NCI-H82 treated with DMSO at 0.1 percent for 48 hours (cell line): ENCODE measurements around the gene NFIC.
"Not testable (repeated sequence)": the region's sequence is repeated elsewhere in the genome, so short reads cannot be mapped to it uniquely, and the experiment has no call there.

ENCODE experiments used
- DNase-seq: peaks from one replicate; lab custom pipeline; 2025; ENCODE audit not compliant: unreplicated experiment; lab: John Stamatoyannopoulos, UW

NFIC gene

DNA sequence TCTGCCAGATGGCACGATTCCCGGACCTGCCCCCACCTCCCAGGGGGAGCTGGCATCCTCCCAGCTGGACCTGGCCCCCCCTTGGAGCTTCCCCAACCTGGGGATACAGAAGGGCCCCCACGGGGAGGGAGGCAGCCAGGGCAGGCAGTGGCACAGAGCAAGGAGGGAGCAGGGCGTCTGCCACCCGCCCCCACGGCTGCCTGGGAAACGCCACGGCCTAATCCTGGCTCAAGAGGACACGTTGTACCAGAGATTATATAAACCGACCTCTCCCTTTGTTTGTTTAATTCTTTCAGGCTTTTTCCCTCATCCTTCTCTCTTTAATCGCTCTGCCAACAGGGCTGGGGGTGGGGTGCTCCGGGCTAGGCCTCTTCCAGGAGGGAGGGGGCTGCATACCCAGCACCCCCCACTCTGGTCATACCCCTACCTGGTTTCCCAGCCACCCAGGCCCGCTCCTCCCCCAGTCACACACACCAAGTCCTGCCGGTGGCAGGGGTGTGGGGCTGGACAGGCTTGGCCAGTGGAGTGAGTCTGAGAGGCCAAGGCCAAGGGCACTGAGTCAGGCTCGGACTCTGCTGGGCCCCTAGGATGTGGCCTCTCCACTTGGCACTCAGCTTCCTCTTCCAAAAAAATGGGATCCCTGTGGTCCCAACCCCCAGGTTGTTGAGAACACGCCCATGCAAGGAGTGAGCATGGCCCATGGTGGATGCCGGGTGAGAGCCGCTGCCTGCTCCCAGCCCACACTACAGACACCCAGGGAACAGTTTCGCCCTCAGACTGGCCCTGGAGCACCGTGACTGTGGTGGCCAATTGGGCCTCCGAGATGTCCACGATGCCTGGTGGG lies 29.5 kb upstream of the NFIC start:
- DNase-seq, result peak; percentile 40

DNA sequence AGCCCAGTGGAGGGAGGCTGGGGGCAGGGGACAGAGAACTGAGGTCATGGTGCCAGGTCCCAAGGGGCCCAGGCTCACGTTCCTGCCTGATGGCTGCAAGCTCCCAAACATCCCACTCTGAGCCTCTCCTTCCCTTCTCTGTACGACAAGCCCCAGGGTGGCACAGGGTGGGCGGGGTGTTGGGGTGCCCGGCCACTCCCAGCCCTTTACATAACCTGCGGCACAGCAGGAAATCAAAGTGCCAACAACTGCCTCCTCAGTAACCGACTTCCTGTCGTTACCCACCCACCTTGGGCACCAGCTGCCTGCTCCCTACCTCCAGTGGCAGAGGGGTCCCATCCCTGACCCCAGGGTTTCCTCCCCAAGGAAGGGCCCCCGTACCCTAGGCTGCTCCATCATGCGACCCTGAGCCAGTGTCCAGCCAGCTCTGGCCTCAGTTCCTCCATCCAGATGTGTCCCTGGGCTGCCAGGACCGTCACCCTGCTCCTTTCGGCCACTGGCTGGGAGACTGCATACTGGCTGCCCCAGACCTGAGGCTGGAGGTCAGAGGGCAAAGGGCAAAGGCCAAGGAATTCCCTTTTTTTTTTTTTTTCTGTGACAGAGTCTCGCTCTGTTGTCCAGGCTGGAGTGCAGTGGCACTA lies 27.7 kb upstream of the NFIC start:
- DNase-seq, result no peak

DNA sequence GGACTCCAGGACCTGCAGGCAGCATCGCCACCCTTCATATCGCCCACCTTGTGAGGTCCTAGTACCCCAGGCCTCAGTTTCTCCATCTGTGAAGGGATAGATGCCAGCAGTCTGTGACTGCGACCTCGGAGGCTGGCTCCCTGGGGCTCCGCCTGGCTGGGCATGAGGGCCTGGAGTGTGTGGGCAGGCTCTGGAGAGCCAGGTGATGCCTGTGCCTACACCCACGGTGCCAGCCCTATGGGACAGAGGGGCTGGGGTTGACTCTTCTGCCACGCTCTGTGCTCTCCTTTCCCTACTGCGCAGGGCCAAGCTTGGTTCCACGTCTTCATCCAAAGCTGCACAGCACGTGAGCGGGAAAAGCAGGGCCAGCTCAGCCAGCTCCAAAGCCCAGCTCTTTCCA lies 26.0 kb upstream of the NFIC start:
- DNase-seq, result no peak

DNA sequence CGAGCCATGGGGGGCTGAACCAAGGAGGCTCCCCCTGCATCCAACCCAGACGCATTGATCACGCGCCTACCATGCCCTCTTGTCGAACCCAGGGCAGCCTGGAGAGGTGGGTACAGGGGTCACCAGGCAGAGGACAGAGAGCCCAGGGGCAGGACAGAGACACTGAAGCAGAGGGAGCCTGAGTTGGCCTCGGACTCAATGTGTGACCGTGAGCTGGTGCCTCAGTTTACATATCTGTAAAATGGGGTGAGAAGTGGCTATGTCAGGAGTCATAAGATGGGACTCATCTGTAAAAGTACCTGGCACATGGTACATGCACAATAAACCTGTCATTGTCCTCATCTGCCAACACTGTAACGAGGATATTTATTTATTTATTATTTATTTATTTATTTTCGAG lies 24.1 kb upstream of the NFIC start:
- DNase-seq, result no peak

DNA sequence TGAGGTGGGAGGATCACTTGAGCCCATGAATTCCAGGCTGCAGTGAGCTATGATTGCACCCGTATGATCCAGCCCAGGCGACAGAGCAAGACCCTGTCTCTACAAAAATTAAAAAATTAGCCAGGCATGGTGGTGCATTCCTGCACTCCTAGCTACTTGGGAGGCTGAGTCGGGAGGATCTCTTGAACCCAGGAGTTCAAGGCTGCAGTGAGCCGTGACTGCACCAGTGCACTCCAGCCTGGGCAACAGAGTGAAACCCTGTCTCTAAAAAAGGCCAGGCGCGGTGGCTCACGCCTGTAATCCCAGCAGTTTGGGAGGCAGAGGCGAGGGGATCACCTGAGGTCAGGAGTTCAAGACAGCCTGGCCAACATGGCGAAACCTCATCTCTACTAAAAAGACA lies 23.4 kb upstream of the NFIC start:
- not testable (repeated sequence) for DNase-seq

DNA sequence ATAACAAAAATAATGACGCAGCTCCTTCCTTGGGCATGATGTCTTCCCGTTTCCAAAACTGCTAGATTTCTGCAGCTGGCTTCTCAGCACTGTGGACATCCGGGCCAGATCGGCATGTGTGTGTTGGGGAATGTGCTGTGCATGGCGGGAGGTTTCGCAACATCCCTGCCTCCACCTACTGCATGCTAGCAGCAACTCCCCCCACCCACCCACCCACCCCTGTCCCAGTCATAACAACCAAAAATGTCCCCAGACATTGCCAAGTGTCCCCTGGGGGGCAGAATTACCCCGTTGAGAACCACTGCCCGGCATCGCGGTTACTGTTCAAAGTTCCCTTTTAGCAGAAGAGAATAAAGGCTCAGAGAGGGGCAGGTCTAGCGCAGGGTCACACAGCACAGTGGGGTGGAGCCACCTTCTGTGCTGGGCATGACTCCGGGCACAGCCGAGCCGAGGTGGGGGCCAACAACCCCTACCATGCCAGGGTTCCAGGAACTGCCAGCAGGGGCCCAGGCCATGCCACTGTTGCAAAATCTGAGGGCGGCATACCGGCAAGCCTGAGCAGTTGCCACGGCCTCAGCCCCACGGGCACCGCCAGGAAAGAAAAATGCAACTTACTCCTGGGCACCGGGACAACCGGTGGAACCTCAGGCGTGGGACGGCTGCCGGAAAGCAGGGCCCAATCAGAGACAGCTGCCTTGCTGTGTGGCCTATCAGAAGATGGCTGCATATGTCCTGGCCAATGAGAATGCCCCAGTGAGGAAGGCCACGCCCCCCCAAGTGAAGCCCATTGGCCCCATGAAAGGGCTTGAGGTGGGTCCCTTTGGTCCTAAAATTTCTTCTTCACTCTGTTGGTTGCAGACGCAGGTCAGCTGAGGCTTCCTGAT lies 22.5 kb upstream of the NFIC start:
- DNase-seq, result no peak

DNA sequence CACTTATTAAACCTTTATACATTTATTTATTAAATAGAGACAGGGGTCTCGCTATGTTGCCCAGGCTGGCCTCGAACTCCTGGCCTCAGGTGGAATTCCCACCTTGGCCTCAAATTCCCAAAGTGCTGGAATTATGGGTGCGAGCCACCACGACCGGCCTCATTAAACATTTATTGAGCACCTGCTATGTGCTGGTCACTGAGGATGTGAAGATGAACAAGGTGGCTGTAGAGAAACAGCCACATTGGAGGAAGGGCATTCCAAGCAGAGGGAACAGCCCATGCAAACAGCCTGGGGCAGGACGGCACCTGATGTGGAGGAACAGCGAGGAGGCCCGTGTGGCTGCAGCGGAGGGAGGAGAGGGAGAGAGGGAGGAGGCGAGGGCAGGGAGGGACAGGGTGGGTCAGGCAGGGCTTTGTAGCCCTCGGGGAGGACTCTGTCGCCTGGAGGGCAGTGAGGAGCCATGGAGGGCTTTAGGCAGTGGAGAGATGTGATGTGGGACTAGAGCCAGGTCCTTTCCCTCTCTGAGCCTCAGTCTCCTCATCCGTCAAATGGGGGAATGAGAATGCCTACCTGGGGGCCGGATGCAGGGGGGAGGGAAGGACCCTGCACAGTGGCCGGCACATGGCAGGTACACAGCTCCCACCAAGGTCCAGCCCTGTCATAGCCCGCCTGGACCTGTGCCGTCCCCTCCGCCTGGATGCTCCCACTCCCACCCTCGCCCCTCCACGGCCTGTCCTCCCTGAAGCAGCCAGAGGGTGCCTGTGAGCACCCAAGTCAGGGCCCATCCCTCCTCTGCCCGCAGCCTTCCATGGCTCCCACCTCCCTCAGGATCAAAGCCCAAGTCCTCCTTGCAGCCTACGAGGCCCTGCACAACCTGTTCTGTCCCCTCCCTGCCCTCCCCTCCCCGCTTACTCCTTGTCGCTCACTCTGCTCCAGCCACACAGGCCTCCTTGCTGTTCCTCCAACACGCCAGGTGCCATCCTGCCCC lies 21.5 kb upstream of the NFIC start:
- no peak for DNase-seq

DNA sequence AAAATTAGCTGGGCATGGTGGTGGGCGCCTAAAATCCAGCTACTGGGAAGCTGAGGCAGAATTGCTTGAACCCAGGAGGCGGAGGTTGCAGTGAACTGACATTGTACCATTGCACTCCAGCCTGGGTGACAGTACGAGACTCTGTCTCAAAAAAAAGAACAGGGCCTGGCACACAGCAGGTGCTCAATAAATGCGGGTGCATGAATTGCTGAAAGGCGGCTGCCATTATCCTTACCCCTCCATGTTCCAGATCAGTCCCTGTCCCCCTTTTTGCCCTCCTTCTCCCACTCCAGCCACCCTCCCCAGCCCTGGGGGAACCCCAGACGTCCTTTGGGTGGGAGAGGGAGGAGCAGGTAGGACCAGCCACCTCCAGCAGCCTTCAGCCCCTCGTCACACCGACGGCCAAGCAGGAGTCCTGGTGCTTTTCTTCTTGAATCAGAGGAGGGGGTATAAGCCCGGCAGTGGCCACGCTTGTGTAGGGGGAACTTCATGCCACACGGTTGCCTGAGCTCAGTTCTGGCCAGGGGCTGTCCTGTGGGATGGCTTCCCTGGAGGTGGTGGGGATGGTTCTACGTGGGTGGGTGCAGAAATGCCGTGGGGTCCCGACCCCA lies 20.4 kb upstream of the NFIC start:
- DNase-seq, result no peak

DNA sequence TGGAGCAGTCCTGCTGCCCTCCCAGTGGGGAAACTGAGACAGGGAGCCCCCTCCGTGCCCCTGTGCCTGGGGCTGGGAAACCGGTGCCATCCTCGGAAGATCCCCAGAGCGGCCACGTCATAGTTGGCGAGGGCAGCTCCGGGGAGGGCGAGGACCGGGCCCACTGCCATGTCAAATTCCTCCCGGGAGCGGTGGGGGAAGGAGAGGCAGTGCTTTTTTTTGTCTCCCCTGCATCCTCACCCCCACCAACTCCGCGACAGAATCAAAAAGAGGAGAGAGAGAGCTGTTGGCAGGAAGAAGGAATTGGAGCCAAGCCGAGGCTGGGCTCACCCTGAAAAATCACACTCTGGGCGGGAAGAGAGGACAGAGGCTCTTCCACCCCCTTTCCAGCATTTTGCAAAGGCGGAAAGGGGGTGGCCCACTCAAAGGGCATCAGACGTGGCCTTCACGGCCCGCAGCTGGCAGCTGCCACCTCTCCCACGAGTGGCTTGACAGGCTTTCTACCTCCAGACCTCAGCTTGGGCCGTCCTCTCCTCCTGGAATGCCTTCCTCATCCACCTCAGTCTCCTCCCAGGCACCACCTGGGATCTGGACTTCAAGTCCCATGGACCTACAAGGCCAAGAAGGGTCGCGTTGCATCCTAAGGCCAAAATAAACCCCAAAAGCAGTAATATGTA lies 19.6 kb upstream of the NFIC start:
- DNase-seq, result no peak

DNA sequence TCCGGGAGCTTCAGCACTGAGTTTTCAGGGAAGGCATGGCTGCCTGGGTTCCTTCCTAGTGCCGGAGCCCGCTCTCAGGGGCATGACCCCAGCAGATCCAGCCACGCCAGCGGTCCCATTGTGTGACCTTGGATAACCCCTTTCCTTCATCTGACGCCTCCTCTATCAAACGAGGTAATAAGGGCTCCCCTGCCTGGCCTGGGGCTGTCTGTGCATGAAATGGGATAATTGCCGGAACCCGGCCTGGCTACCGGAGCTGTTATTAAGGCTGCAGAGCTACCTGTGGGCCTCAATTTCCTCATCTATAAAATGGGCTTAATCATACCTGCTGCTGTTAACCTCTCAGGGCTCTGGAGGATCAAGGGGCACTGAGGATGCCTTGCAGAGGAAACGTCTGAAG lies 18.3 kb upstream of the NFIC start:
- DNase-seq, result no peak

DNA sequence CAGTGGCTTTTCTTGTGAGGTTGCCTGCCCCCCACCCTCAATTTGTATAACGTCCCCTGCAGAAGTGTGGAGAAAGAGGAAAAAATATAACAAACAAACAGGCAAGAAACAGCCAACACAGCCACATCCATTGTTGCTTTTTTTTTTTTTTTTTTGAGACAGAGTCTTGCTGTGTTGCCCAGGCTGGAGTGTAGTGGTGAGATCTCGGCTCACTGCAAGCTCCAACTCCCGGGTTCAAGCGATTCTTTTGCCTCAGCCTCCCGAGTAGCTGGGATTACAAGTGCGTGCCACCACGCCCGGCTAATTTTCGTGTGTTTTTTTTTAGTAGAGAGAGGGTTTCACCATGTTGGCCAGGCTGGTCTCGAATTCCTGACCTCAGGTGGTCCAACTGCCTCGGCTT lies 17.9 kb upstream of the NFIC start:
- DNase-seq, result not testable (repeated sequence)

DNA sequence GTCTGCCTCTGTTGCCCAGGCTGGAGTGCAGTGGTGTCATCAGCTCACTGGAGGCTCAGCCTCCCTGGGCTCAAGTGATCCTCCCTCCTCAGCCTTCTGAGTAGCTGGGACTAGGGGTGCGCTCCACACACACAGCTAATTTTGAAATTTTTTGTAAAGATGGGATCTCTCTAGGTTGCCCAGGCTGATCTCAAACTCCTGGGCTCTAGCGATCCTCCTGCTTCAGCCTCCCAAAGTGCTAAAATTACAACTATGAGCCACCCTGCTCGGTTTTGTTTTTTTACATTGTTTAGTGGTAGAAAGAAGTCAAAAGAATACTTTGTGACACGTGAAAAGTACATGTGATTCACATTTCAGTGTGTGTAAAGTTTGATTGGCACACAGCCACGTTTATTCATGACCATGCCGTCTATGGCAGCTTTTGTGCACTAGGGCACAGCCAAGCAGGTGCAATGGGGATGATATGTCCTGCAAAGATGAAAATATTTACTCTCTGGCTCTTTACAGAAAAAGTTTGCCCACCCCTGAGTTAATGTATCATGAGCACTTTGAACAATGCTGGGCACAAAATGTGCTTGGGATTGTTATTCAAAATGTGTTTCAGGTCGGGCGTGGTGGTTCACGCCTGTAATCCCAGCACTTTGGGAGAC lies 16.2 kb upstream of the NFIC start:
- no peak for DNase-seq

DNA sequence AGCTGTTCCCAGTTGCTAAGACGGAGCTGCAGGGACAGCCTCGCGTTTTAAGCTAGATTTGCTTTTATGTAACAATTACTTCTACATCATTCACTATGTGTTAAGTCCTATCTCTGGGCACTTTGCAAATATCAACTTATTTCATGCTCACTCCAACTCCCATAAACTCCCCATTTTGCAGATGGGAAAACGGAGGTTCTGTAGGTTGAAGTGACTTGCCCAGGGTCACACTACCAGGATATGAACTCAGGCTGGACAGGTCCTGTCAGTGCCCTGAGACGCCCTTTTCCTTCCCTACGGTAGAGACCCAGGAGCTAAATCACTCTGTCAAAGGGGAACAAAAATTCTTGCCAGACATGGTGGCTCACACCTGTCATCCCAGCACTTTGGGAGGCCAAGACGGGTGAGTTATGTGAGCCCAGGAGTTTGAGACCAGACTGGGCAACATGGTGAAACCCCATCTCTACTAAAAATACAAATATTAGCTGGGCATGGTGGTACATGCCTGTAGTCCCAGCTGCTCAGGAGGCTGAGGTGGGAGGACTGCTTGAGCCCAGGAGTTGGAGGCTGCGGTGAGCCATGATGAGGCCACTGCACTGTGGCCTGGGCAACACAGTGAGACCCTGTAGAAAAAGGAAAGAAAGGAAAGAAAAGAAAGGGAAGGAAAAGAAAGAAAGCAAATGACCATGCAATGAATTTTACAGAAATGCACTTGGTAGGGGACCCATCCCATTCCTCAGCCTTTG lies 14.5 kb upstream of the NFIC start:
- no peak for DNase-seq

DNA sequence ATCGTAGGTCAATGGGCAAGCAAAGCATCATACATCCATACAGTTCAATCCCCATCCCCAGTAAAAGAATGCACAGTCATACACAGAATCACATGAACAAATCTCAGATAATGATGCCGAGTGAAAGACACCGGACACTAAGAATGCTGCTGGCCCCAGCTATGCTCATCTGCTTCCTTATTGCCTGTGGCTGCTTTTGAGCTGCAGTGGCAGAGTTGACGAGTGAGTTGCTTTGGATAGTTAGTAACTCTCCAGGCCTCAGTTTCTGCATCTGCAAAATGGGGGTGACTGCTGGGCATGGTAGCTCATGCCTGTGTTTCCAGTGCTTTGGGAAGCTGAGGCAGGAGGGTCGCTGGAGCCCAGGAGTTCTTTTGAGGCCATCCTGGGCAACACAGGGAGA lies 12.9 kb upstream of the NFIC start:
- DNase-seq, result no peak

DNA sequence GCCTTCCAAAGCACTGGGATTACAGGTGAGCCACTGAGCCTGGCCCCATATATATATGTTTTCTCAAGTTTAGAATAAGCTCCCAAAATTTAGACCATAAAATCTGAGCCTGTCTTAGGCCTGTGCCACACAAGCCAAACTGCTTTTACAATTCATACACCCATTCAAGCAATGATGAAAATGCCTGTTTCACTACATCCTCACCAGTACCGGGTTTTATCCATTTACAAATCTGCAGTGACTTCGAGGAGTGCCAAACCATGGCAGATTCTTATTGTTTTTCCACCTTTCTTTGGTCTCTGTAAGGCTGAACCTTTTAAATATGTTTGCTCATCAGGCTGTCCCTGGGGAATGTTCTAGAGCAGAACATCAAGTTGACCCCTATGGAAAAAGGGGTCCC lies 9.6 kb upstream of the NFIC start:
- no peak for DNase-seq

DNA sequence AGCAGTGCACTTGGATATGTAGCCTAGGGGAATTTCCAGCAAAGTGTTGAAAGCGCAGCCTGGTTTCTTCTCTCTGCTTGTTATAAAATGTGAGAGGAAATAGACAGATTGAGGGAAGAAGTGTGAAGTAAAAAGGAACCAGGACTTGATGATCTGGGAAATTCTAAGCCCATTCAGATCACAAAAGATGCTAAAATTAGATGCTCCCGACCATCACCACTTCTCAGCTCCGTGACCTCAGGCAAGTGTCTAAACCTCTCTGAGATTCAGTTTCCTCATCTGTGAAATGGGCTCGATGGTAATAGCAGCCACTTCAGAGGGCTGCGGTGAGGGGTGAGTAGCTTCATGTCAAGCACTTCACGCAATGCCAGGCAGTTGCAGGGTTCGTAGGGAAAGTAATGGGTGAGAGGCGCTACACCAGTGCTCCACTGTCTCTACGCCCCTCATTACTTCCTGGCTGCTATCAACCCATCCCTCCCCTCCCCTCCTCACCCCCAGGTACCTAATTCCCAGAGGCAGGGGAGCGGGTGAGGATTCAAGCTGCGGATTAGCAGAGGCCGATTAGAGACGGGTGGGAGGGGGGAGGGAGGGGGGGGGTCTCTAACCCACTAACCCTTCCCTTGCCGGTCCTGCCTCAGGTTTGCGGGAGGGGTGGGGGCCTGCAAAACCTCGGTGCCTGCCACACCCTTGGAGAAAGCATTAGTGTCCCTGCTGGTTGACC lies 9.0 kb upstream of the NFIC start:
- DNase-seq, result peak; percentile 55

DNA sequence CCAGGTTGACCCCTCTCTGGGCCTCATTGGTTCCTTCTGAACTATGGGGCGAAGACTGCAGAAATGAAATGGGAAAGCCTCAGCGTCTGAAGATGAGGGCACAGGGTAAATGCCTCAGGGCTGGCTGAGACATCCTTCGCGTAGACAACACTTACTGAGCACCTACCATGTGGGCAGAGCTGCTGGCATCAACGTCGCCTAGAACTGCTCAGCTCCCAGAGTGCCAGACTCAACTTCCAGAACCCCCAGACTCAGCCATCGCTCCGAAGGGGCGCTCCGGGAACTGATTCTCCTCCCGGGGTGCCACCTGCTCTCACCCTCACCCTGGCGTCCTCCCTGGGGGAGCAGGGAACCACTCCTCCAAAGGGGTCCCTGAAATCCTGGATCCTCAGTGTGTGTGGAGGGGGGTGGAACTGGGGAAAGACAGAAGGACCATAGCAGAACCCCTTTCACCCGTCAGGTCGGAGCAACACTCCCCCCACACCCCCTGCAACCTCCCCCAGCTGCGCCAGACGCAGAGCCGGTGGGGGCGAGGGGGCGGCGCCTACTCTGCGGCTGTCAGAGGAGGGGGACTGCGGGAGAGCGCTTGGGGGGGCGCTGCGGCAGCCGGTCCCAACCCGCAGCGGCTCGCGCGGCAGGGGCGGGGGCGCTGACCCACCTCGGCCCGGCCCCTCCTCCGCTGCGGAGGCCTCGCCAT lies 8.2 kb upstream of the NFIC start:
- DNase-seq, result no peak
